Epithelial cell of prostate (primary cell): ENCODE data around the gene PPP1CB.

Source experiments
- DNase-seq: peaks from one replicate; pipeline ENCODE4 v3.0.0-alpha.2; 2011; ENCODE audit warnings: low read depth, low spot score
- H3K27ac ChIP-seq: fragments of 450-650 bp; 2 replicates; pipeline ENCODE4 v1.5.1; 2017; ENCODE audit warnings: mild to moderate bottlenecking

The PPP1CB gene

DNA sequence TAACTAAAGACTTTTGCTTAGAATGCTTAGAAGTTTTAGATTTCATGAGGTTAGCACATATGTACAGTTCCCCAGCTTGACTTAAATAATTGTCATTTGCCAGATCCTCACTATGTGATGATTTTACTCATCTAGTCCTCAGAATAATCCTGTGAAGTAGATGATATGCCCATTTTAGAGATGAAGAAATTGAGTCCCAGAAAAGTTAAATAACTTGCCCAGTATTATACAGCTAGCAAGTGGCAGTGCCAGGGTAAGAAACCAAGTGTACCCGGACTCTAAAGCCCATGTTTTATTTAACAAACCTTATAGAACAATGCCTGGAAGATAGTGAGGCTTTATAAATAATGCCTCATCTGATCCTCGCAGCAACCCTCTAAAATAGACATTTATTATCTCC lies 87.3 kb downstream of the PPP1CB start:
- DNase-seq, result no peak
- no peak overlapping the region for H3K27ac ChIP-seq

DNA sequence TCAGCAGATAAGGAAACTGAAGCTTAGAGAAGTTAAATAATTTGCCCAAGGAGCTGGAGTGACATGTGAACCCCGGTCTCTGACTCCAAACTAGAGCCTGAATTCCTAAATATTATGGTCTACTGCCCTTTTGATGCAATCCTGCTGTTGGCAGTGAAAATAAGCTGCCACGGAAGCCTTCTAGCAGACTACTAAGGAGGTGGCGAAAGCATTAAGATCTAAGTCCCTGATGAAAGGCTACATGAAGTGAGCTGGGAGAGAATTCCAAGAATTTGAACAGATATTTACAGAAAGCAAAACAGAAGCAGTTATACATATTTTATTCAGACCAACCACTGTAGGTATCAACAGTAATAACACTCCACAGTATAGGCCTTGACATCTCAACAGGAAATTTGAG lies 90.4 kb downstream of the PPP1CB start:
- DNase-seq, result no peak
- no peak overlapping the region for H3K27ac ChIP-seq
